ENCODE data around the gene C3orf22.

Gene C3orf22

GRCh38 chr3:126514161-126514560, 44.6 kb downstream of the C3orf22 start:
- Histone ChIP-seq H2AFZ (ENCODE audit: low read length) (no peak overlapping the region), H3K36me3 (replicated peaks; ENCODE audit: insufficient read depth, low read length) (no peaks in the 10 kb centered on the region), H3F3A (ENCODE audit: insufficient read depth, low read length) (no peaks in the 10 kb centered on the region), H3K9ac (ENCODE audit: low read length) (no peak overlapping the region), H3K4me2 (ENCODE audit: low read depth, low read length) (no peak overlapping the region), H4K20me1 (ENCODE audit: insufficient read depth, low read length) (no peaks in the 10 kb centered on the region), H3K27ac (ENCODE audit: low read length) (no peak overlapping the region), H3K4me3 (ENCODE audit: low read length) (no peak overlapping the region), H3K9me2 (replicated peaks; ENCODE audit: insufficient read depth, low read length) (no peaks in the 10 kb centered on the region), H3K79me2 (ENCODE audit: low read length) (no peaks in the 10 kb centered on the region), H3K9me3 (replicated peaks; ENCODE audit: insufficient read depth, low read length) (no peaks in the 10 kb centered on the region), H3K4me1 (ENCODE audit: low read length) (no peaks in the 10 kb centered on the region), H3K27me3 (replicated peaks; ENCODE audit: insufficient read depth, low read length) (no peaks in the 10 kb centered on the region)
- TF ChIP-seq, protein P1, sequence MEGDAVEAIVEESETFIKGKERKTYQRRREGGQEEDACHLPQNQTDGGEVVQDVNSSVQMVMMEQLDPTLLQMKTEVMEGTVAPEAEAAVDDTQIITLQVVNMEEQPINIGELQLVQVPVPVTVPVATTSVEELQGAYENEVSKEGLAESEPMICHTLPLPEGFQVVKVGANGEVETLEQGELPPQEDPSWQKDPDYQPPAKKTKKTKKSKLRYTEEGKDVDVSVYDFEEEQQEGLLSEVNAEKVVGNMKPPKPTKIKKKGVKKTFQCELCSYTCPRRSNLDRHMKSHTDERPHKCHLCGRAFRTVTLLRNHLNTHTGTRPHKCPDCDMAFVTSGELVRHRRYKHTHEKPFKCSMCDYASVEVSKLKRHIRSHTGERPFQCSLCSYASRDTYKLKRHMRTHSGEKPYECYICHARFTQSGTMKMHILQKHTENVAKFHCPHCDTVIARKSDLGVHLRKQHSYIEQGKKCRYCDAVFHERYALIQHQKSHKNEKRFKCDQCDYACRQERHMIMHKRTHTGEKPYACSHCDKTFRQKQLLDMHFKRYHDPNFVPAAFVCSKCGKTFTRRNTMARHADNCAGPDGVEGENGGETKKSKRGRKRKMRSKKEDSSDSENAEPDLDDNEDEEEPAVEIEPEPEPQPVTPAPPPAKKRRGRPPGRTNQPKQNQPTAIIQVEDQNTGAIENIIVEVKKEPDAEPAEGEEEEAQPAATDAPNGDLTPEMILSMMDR (IDR thresholded peaks at IDR 0.05; ENCODE audit: low read length), result no peak
- TF ChIP-seq EZH2phosphoT487 (IDR thresholded peaks at IDR 0.05; ENCODE audit: low read length) (no peak), EZH2 (optimal IDR thresholded peaks at IDR 0.05; ENCODE audit: low read depth, low read length) (no peak)
- DNase-seq, result no peak

- no peaks in the 10 kb centered on the region for H3F3A ChIP-seq (ENCODE audit: insufficient read depth, low read length)
- H3K9ac ChIP-seq (ENCODE audit: low read length), result no peak overlapping the region
- no peaks in the 10 kb centered on the region for H3K9me2 ChIP-seq (replicated peaks; ENCODE audit: insufficient read depth, low read length)
- H3K4me3 ChIP-seq (ENCODE audit: low read length), result no peak overlapping the region
- H3K27ac ChIP-seq (ENCODE audit: low read length), result no peak overlapping the region
- no peaks in the 10 kb centered on the region for H3K79me2 ChIP-seq (ENCODE audit: low read length)
- no peaks in the 10 kb centered on the region for H3K36me3 ChIP-seq (replicated peaks; ENCODE audit: insufficient read depth, low read length)
- H3K27me3 ChIP-seq (replicated peaks; ENCODE audit: insufficient read depth, low read length), result no peaks in the 10 kb centered on the region
- H2AFZ ChIP-seq (ENCODE audit: low read length), result no peak overlapping the region
- H3K4me1 ChIP-seq (ENCODE audit: low read length), result no peaks in the 10 kb centered on the region
- no peak overlapping the region for H3K4me2 ChIP-seq (ENCODE audit: low read depth, low read length)
- no peaks in the 10 kb centered on the region for H4K20me1 ChIP-seq (ENCODE audit: insufficient read depth, low read length)
- TF ChIP-seq EZH2phosphoT487 (IDR thresholded peaks at IDR 0.05; ENCODE audit: low read length) (no peak), EZH2 (optimal IDR thresholded peaks at IDR 0.05; ENCODE audit: low read depth, low read length) (no peak)
- TF ChIP-seq, protein P1 (IDR thresholded peaks at IDR 0.05; ENCODE audit: low read length), result no peak
- DNase-seq, result no peak
- H3K9me3 ChIP-seq (replicated peaks; ENCODE audit: insufficient read depth, low read length), result no peaks in the 10 kb centered on the region
Observed at GRCh38 chr3:126512916-126513650, 45.6 kb downstream of the C3orf22 start.

DNA sequence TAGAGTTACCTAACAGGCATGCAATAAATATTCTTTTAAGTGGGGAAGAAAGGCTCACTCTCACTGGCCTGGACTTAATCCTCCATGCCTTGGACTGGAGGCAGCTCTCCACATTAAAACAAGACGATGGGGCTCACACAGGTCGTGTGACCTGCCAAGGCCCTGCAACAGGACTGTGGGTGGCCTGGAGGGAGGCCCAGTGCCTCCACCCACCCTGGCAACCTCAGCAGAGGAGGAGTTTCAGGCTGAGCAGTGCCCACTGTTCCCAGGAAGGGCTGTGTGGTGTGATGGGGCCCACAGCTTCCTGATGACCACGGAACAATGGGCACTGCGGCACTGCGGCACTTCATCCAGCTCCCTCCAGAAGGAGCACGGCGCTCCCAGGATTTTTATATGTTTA, 46.7 kb downstream of the C3orf22 start:
- no peak for TF ChIP-seq EZH2phosphoT487 (IDR thresholded peaks at IDR 0.05; ENCODE audit: low read length)
- TF ChIP-seq, protein P1 (IDR thresholded peaks at IDR 0.05; ENCODE audit: low read length), result no peak
- no peak for TF ChIP-seq EZH2 (optimal IDR thresholded peaks at IDR 0.05; ENCODE audit: low read depth, low read length)
- Histone ChIP-seq H3K27me3 (replicated peaks; ENCODE audit: insufficient read depth, low read length) (no peaks in the 10 kb centered on the region; the same call in 1 of the 2 replicates), H3F3A (ENCODE audit: insufficient read depth, low read length) (no peaks in the 10 kb centered on the region), H3K9me3 (replicated peaks; ENCODE audit: insufficient read depth, low read length) (no peaks in the 10 kb centered on the region), H4K20me1 (ENCODE audit: insufficient read depth, low read length) (no peaks in the 10 kb centered on the region), H3K9me2 (replicated peaks; ENCODE audit: insufficient read depth, low read length) (no peaks in the 10 kb centered on the region), H3K4me1 (ENCODE audit: low read length) (no peaks in the 10 kb centered on the region), H3K9ac (ENCODE audit: low read length) (no peak overlapping the region), H3K27ac (ENCODE audit: low read length) (no peak overlapping the region), H3K4me3 (ENCODE audit: low read length) (no peak overlapping the region), H2AFZ (ENCODE audit: low read length) (no peak overlapping the region), H3K79me2 (ENCODE audit: low read length) (no peaks in the 10 kb centered on the region), H3K36me3 (replicated peaks; ENCODE audit: insufficient read depth, low read length) (no peaks in the 10 kb centered on the region), H3K4me2 (ENCODE audit: low read depth, low read length) (no peak overlapping the region)
- no peak for DNase-seq
